ENCODE measurements around the gene LHX8. TPM values are rescaled to one million over a fixed set of nuclear protein-coding genes. Genes with fewer than 3 reads are reported as not detected.

Gene LHX8
- total RNA-seq, 1 donor from 2014 or later, result not detected

GRCh38 chr1:75203415-75204277 lies 69.5 kb downstream of the LHX8 start:
- DNase-seq (ENCODE audit: low read depth in 2 of 2), result peak; percentile 48 to 57

- peak in 1 of 2 donors; percentile 67 for DNase-seq (ENCODE audit: low read depth in 2 of 2)
These were observed 74.7 kb downstream of the LHX8 start for GRCh38 chr1:75208862-75209261.

Measured in lung microvascular endothelial cell (primary cell).